Neural progenitor cell (in vitro differentiated cells): Measurements from ENCODE around the gene ITGA11.

Source experiments
- CTCF ChIP-seq: fragments of 200-600 bp; sonication (generic); IDR thresholded peaks from 2 replicates; pipeline ENCODE4 v1.5.1; 2017; ENCODE audit warnings: antibody characterized with exemption, mild to moderate bottlenecking
- EZH2 ChIP-seq: fragments of 200-600 bp; sonication (generic); IDR thresholded peaks from 2 replicates; pipeline ENCODE4 v1.6.1; 2017; ENCODE audit warnings: antibody characterized with exemption, mild to moderate bottlenecking, moderate library complexity
- EZH2phosphoT487 ChIP-seq: fragments of 200-600 bp; sonication (generic); IDR thresholded peaks from 2 replicates; pipeline ENCODE4 v1.6.1; 2017; ENCODE audit warnings: antibody characterized with exemption

DNA sequence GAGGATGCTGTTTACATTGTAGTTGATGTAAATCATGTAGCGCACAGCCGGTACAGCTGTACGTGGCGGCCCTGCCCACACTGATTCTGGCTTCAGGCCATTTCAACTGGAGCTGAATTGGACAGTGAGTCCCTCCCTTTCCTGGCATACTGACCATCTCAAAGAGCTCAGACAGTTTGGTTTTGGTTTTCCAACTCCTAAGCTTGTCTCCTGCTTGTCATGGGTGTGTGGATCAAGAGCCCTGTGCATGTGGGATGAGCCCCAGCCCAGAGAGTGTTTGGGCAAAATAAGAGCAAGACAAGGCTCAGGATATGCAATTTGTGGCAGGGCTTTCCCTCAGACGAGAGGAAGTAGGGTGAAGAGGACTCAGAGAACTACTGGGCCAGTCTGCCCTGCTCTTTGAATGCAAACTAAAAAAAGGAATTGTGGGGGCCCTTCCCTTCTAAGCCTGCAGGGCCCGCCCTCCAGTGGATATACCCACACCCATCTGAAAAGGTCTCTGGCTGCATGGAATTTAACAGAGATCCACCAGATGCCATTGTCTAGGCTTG is 13.3 kb downstream of the ITGA11 start:
- TF ChIP-seq CTCF (no peak), EZH2 (no peak), EZH2phosphoT487 (no peak)
